ENCODE results near the gene INPP5K. TPM values are rescaled to one million over a fixed set of nuclear protein-coding genes. Genes with fewer than 3 reads are reported as not detected.

Gene INPP5K
- total and polyA plus RNA-seq, 12 donors, result 26.8 to 45.5 (median 34.8) TPM

- 87% methylated on average over 22 of the region's 22 CpGs for WGBS, 2 donors
- no peak for ATAC-seq
- H3K4me1 ChIP-seq, result peaks cover 10 to 64% (median 46%) of the 10 kb centered on the region in 9 donors
Measured at GRCh38 chr17:1557355-1558095, 41.1 kb upstream of the INPP5K start.

GRCh38 chr17:1555651-1556471, 39.4 kb upstream of the INPP5K start:
- Histone ChIP-seq H3K4me3 (no peak overlapping the region), H3K27ac (peak overlapping the region in 2 of 10 donors; percentile 44 to 79), H3K27me3 (no peaks in the 10 kb centered on the region), H3K9me3 (no peaks in the 10 kb centered on the region), H3K4me1 (peaks cover 6 to 61% (median 36%) of the 10 kb centered on the region in 9 donors), H3K36me3 (peaks cover 0 to 52% (median 14%) of the 10 kb centered on the region in 9 donors)
- peak in 4 of 8 donors; percentile 26 to 41 (median 29) for ATAC-seq
- no peak for TF ChIP-seq CTCF (IDR thresholded peaks at IDR 0.05)
- intact Hi-C loops (cut with DNase I), result no loop called here
- no peak for DNase-seq
- 75 to 79% methylated on average over 15 of the region's 15 CpGs for WGBS, 2 donors

More at GRCh38 chr17:1557355-1558095, 41.1 kb upstream of the INPP5K start:
- intact Hi-C loops (cut with DNase I), result no loop called here
- Histone ChIP-seq H3K9me3 (no peaks in the 10 kb centered on the region), H3K27me3 (no peaks in the 10 kb centered on the region), H3K4me3 (no peak overlapping the region), H3K36me3 (peaks cover 0 to 35% (median 0%) of the 10 kb centered on the region in 9 donors), H3K27ac (peak overlapping the region in 1 of 10 donors; percentile 50)
- no peak for DNase-seq
- no peak for TF ChIP-seq CTCF (IDR thresholded peaks at IDR 0.05)

GRCh38 chr17:1554751-1555540, 38.5 kb upstream of the INPP5K start:
- 73 to 78% methylated on average over 9 of the region's 9 CpGs for WGBS, 2 donors
- Histone ChIP-seq H3K36me3 (peaks cover 0 to 61% (median 21%) of the 10 kb centered on the region in 9 donors), H3K27ac (peak overlapping the region in 2 of 10 donors; percentile 44 to 79), H3K27me3 (no peaks in the 10 kb centered on the region), H3K4me1 (peaks cover 1 to 52% (median 27%) of the 10 kb centered on the region in 9 donors), H3K4me3 (no peak overlapping the region), H3K9me3 (no peaks in the 10 kb centered on the region)
- no peak for TF ChIP-seq CTCF (IDR thresholded peaks at IDR 0.05)
- intact Hi-C loops (cut with DNase I), result no loop called here
- DNase-seq, result no peak
- no peak for ATAC-seq
